GM19395 (cell line): ENCODE results near the gene BRSK2.

Experiments used
- ATAC-seq: cut with Tn5 transposase; IDR thresholded peaks from one replicate; pipeline ENCODE4 v1.9.1; 2021; ENCODE audit warnings: mild to moderate bottlenecking, moderate library complexity; ENCODE audit not compliant: unreplicated experiment

The BRSK2 gene

GRCh38 chr11:1394936-1395772 is 5.4 kb downstream of the BRSK2 start:
- ATAC-seq = no peak

GRCh38 chr11:1395773-1396374 is 6.1 kb downstream of the BRSK2 start:
- ATAC-seq = no peak

- no peak for ATAC-seq
Measured at GRCh38 chr11:1396375-1396841, 6.7 kb downstream of the BRSK2 start.

- no peak for ATAC-seq
Measured at GRCh38 chr11:1397146-1397861, 7.6 kb downstream of the BRSK2 start.

- ATAC-seq = no peak
Measured at GRCh38 chr11:1397862-1398527, 8.3 kb downstream of the BRSK2 start.

GRCh38 chr11:1398528-1399235 is 8.9 kb downstream of the BRSK2 start:
- ATAC-seq = no peak

GRCh38 chr11:1399386-1400316 is 9.9 kb downstream of the BRSK2 start:
- ATAC-seq = no peak

GRCh38 chr11:1400317-1401170 is 10.8 kb downstream of the BRSK2 start:
- ATAC-seq = no peak

- no peak for ATAC-seq
Measured at GRCh38 chr11:1401171-1401445, 11.4 kb downstream of the BRSK2 start.

- no peak for ATAC-seq
Measured at GRCh38 chr11:1401656-1402221, 12.0 kb downstream of the BRSK2 start.

GRCh38 chr11:1402355-1403077 is 12.8 kb downstream of the BRSK2 start:
- ATAC-seq = no peak

GRCh38 chr11:1403078-1403620 is 13.4 kb downstream of the BRSK2 start:
- ATAC-seq = no peak

GRCh38 chr11:1403721-1404460 is 14.2 kb downstream of the BRSK2 start:
- ATAC-seq = no peak

- no peak for ATAC-seq
Measured at GRCh38 chr11:1404461-1405185, 14.9 kb downstream of the BRSK2 start.

- no peak for ATAC-seq
Measured at GRCh38 chr11:1405186-1406020, 15.7 kb downstream of the BRSK2 start.
